Left ventricle myocardium superior (tissue), 1 donor: ENCODE data around the gene PBX4. TPM values are rescaled to one million over a fixed set of nuclear protein-coding genes. Genes with fewer than 3 reads are reported as not detected.

Source experiments
- ATAC-seq: fragments of 200-7000 bp; cut with Tn5 transposase; one replicate; pipeline ENCODE4 v1.9.1; 2020; ENCODE audit warnings: mild to moderate bottlenecking, moderate library complexity
- DNase-seq: peaks from one replicate; pipeline ENCODE4 v3.0.0-alpha.2; 2020
- intact Hi-C: fragments of 100-400 bp; cut with micrococcal nuclease; formaldehyde crosslinking; loops from one replicate; pipeline ENCODE4 v1.11.0; 2022
- total RNA-seq: library from RNA; stranded (reverse); fragmentation: NEBNext Ultra II Directional; extraction: Animal tissue kit (Norgen Biotek cat#: 25700); gene quantifications from one replicate; pipeline ENCODE4 v1.2.1, GENCODE V29; 2021
- donor health status: DM: no; HTN: yes; CAD: no; lungs with severe emphysema.

The PBX4 gene
- total RNA-seq, 1 donor from 2014 or later = 0.42 TPM

- ATAC-seq (no peak), DNase-seq (peak; percentile 61)
- intact Hi-C loops = no loop called here
Observed at GRCh38 chr19:19514881-19515641, 103.4 kb downstream of the PBX4 start, which contains the start of gene TSSK6. Gene TSSK6 (minus strand): TSS chr19:19515548. CDS start chr19:19515427, 121 bp downstream.

- ATAC-seq (peak; percentile 56), DNase-seq (peak; percentile 90)
- intact Hi-C loops = no loop called here
Observed at GRCh38 chr19:19514215-19514657, 104.3 kb downstream of the PBX4 start.

GRCh38 chr19:19513682-19514081 lies 104.8 kb downstream of the PBX4 start:
- no peak for ATAC-seq
- intact Hi-C loops = no loop called here
- DNase-seq = no peak

Other genes with a start within 250 kb of the PBX4 start
- 29.7 TPM for gene GATAD2A, start 213.0 kb downstream of the PBX4 start, total RNA-seq
- 0.67 TPM for gene TSSK6, start 103.1 kb downstream of the PBX4 start, total RNA-seq
- gene NDUFA13, start 102.5 kb downstream of the PBX4 start, total RNA-seq = 1,297 TPM
- gene YJEFN3, start 89.8 kb downstream of the PBX4 start, total RNA-seq = 9.4 TPM
- gene CILP2, start 80.4 kb downstream of the PBX4 start, total RNA-seq = 0.50 TPM
- gene LPAR2, start 9.5 kb upstream of the PBX4 start, total RNA-seq = 1.6 TPM
- 4.2 TPM for gene GMIP, start 25.0 kb upstream of the PBX4 start, total RNA-seq
- 21.6 TPM for gene ATP13A1, start 45.0 kb upstream of the PBX4 start, total RNA-seq
- 3.7 TPM for gene ZNF101, start 50.2 kb upstream of the PBX4 start, total RNA-seq
- gene ZNF14, start 114.4 kb upstream of the PBX4 start, total RNA-seq = 3.6 TPM
- 9.7 TPM for gene ZNF506, start 203.1 kb upstream of the PBX4 start, total RNA-seq
- 9.6 TPM for gene ZNF253, start 247.2 kb upstream of the PBX4 start, total RNA-seq